Hematopoietic multipotent progenitor cell treated with erythropoietin and hydrocortisone succinate and interleukin-3 and kit ligand, for 17 days (in vitro differentiated cells): ENCODE results near the gene S100PBP.
"Not testable (repeated sequence)": the region's sequence is repeated elsewhere in the genome, so short reads cannot be mapped to it uniquely, and the experiment has no call there.

Experiments
- DNase-seq: peaks from one replicate; pipeline ENCODE4 v3.0.0-alpha.2; 2015; ENCODE audit warnings: low spot score

The S100PBP gene

GRCh38 chr1:32900956-32901822 lies 83.7 kb downstream of the S100PBP start, which contains the start of gene TMEM54:
TMEM54 (minus strand) TSS chr1:32901389; CDS start chr1:32901238, 151 bp downstream.
- no peak for DNase-seq

- DNase-seq = no peak
These were observed 84.5 kb downstream of the S100PBP start for GRCh38 chr1:32901823-32902534.

GRCh38 chr1:32902535-32902920 lies 85.1 kb downstream of the S100PBP start:
- DNase-seq = no peak

GRCh38 chr1:32903991-32904785 lies 86.7 kb downstream of the S100PBP start:
- no peak for DNase-seq

- DNase-seq = no peak
These were observed 87.3 kb downstream of the S100PBP start for GRCh38 chr1:32904797-32905196.

- DNase-seq = not testable (repeated sequence)
These were observed 88.1 kb downstream of the S100PBP start for GRCh38 chr1:32905588-32905987.

GRCh38 chr1:32906654-32907053 lies 89.2 kb downstream of the S100PBP start:
- no peak for DNase-seq

- DNase-seq = no peak
These were observed 90.0 kb downstream of the S100PBP start for GRCh38 chr1:32907435-32907834.
